ENCODE data around the gene RHBDL1. TPM values are rescaled to one million over a fixed set of nuclear protein-coding genes. Genes with fewer than 3 reads are reported as not detected.

The RHBDL1 gene
- total and polyA plus RNA-seq, 2 experiments from 2014 or later = 8.4 to 10.1 TPM

- H3K4me1 ChIP-seq (ENCODE audit: insufficient read depth) = peaks cover 12% of the 10 kb centered on the region; the same call in 1 of the 2 replicates
- TF ChIP-seq EZH2phosphoT487 (IDR thresholded peaks at IDR 0.05; ENCODE audit: unreplicated experiment) (no peak), ZNF462 (CRISPR knock-in tag; IDR thresholded peaks at IDR 0.05) (no peak), STAT1 (IDR thresholded peaks at IDR 0.05; ENCODE audit: unreplicated experiment) (no peak), REST (IDR thresholded peaks at IDR 0.05; ENCODE audit: unreplicated experiment) (no peak), EZH2 (IDR thresholded peaks at IDR 0.05; ENCODE audit: low read depth, unreplicated experiment) (no peak), ZNF114 (CRISPR knock-in tag; IDR thresholded peaks at IDR 0.05) (no peak), POLR2AphosphoS5 (IDR thresholded peaks at IDR 0.05; ENCODE audit: low read depth) (no peak), CREB1 (CRISPR knock-in tag; IDR thresholded peaks at IDR 0.05; ENCODE audit: low read depth) (no peak), ETS1 (IDR thresholded peaks at IDR 0.05) (no peak), ZNF331 (CRISPR knock-in tag; IDR thresholded peaks at IDR 0.05; ENCODE audit: low read depth) (no peak), NANOG (IDR thresholded peaks at IDR 0.05; ENCODE audit: borderline replicate concordance) (no peak)
- Mint-ChIP-seq H3K4me3 (peak overlapping the region; percentile 64), H3K36me3 (ENCODE audit: low read depth) (no peaks in the 10 kb centered on the region), H3K4me1 (peaks cover 13% of the 10 kb centered on the region; the same call in 2 of the 3 replicates), H3K9me3 (peaks cover 4% of the 10 kb centered on the region; the same call in 1 of the 3 replicates), H3K27ac (no peak overlapping the region), H3K27me3 (ENCODE audit: insufficient read depth, low read depth, poor library complexity) (peaks cover 44% of the 10 kb centered on the region)
- peak overlapping the region; percentile 81 for H3K4me2 ChIP-seq
- ATAC-seq (peak; percentile 2), DNase-seq (ENCODE audit: low spot score) (peak; percentile 67)
- peaks cover 53% of the 10 kb centered on the region for H3K27me3 ChIP-seq (ENCODE audit: insufficient read depth)
- H3K79me2 ChIP-seq (replicated peaks; ENCODE audit: insufficient read depth) = no peaks in the 10 kb centered on the region
- no peak overlapping the region for H2AFZ ChIP-seq
- H4K20me1 ChIP-seq (replicated peaks; ENCODE audit: insufficient read depth) = no peaks in the 10 kb centered on the region
- peak overlapping the region; percentile 59; the same call in 1 of the 2 replicates for H3K4me3 ChIP-seq
- H3K36me3 ChIP-seq (ENCODE audit: insufficient read depth) = no peaks in the 10 kb centered on the region
- H3K27ac ChIP-seq (ENCODE audit: low read depth) = no peak overlapping the region
- no peaks in the 10 kb centered on the region for H3K9me2 ChIP-seq (ENCODE audit: insufficient read depth)
- no peaks in the 10 kb centered on the region for H3F3A ChIP-seq (replicated peaks; ENCODE audit: low read depth)
Measured at GRCh38 chr16:716200-716568, 40.7 kb downstream of the RHBDL1 start.
